H1 (cell line): ENCODE measurements around the gene TACC2. TPM values are rescaled to one million over a fixed set of nuclear protein-coding genes. Genes with fewer than 3 reads are reported as not detected.

Source experiments
- CTCF ChIA-PET: fragments of 300-600 bp; sonication (Branson Sonifier 250); formaldehyde crosslinking; loops from one replicate; lab custom pipeline; 2021; ENCODE audit not compliant: partially characterized antibody; lab: Charles Lee
- POLR2A ChIA-PET: fragments of 300-600 bp; sonication (Branson Sonifier 250); formaldehyde crosslinking; loops from one replicate; lab custom pipeline; 2021; ENCODE audit warnings: inconsistent platforms; ENCODE audit not compliant: partially characterized antibody; lab: Charles Lee
- DNase-seq, 2 experiments: peaks; one replicate each; pipeline versions ENCODE4 v3.0.0 to v3.0.0-alpha.2; 2010 to 2022; ENCODE audit warnings: low spot score in 2 of 2, low read depth in 1 of 2, mixed read lengths in 1 of 2
- FAIRE-seq: peaks from 2 replicates; lab custom pipeline; 2011; peaks lifted over from hg19 to GRCh38; lab: Jason Lieb, UNC
- H2AFZ ChIP-seq: 2 replicates; pipeline ENCODE4 v1.8.1; 2012; ENCODE audit warnings: low read length, inconsistent platforms
- H2AK5ac ChIP-seq: 2 replicates; pipeline ENCODE4 v1.6.1; 2013; ENCODE audit warnings: low read depth, low read length
- H2BK120ac ChIP-seq: replicated peaks from 2 replicates; pipeline ENCODE3; 2013; ENCODE audit warnings: low read depth, low read length, inconsistent platforms
- H2BK12ac ChIP-seq: 2 replicates; pipeline ENCODE4 v1.6.1; 2013; ENCODE audit warnings: low read depth, low read length
- H2BK15ac ChIP-seq: 2 replicates; pipeline ENCODE4 v1.6.1; 2013; ENCODE audit warnings: low read length
- H2BK20ac ChIP-seq: 2 replicates; pipeline ENCODE4 v1.6.1; 2013; ENCODE audit warnings: low read length
- H2BK5ac ChIP-seq: 2 replicates; pipeline ENCODE4 v1.6.1; 2013; ENCODE audit warnings: low read depth, low read length
- H3K14ac ChIP-seq: 2 replicates; pipeline ENCODE4 v1.6.1; 2013; ENCODE audit warnings: inconsistent platforms; ENCODE audit not compliant: insufficient read length
- H3K18ac ChIP-seq: 2 replicates; pipeline ENCODE4 v1.6.1; 2013; ENCODE audit warnings: low read length; ENCODE audit errors: extremely low read depth
- H3K23ac ChIP-seq: 2 replicates; pipeline ENCODE4 v1.6.1; 2013; ENCODE audit warnings: inconsistent platforms; ENCODE audit not compliant: insufficient read length
- H3K23me2 ChIP-seq: 2 replicates; pipeline ENCODE4 v1.6.1; 2013; ENCODE audit warnings: low read depth, low read length
- H3K27ac ChIP-seq: 2 replicates; pipeline ENCODE4 v1.6.1; 2011; ENCODE audit warnings: low read depth, low read length, inconsistent platforms
- H3K27me3 ChIP-seq, 4 experiments: replicated peaks in 1 of 4; 1 replicate in 1 of 4; 2 replicates in 3 of 4; pipeline versions ENCODE4 v1.6.1 to v1.8.1; 2011 to 2013; ENCODE audit warnings: low read length in 3 of 4, mild to moderate bottlenecking in 3 of 4, inconsistent platforms in 2 of 4, mixed read lengths in 2 of 4, moderate library complexity in 1 of 4; ENCODE audit not compliant: control insufficient read depth in 3 of 4, insufficient read depth in 3 of 4; ENCODE audit errors: extremely low read depth in 1 of 4
- H3K36me3 ChIP-seq, 4 experiments: 2 replicates each; pipeline versions ENCODE4 v1.6.1 to v1.8.1; 2011 to 2013; ENCODE audit warnings: mild to moderate bottlenecking in 4 of 4, low read length in 3 of 4, moderate library complexity in 2 of 4, control low read depth in 1 of 4, inconsistent platforms in 1 of 4; ENCODE audit not compliant: insufficient read depth in 4 of 4, control insufficient read depth in 2 of 4
- H3K4ac ChIP-seq: replicated peaks from 2 replicates; pipeline ENCODE3; 2013; ENCODE audit warnings: low read length, low read depth, mixed read lengths, inconsistent platforms; ENCODE audit not compliant: insufficient read length
- H3K4me1 ChIP-seq, 4 experiments: replicated peaks in 1 of 4; 1 replicate in 1 of 4; 2 replicates in 3 of 4; pipeline versions ENCODE4 v1.6.1 to v1.8.1; 2011 to 2013; ENCODE audit warnings: low read length in 3 of 4, inconsistent platforms in 2 of 4, mixed read lengths in 1 of 4; ENCODE audit not compliant: insufficient read depth in 4 of 4, control insufficient read depth in 3 of 4
- H3K4me2 ChIP-seq, 2 experiments: 2 replicates each; pipeline versions ENCODE4 v1.6.1 to v1.8.1; 2011 to 2013; ENCODE audit warnings: low read depth in 2 of 2, low read length in 2 of 2, control low read depth in 1 of 2, inconsistent platforms in 1 of 2, mild to moderate bottlenecking in 1 of 2; ENCODE audit not compliant: insufficient read depth in 1 of 2
- H3K4me3 ChIP-seq, 4 experiments: fragments of 200-600, 300-600 bp in 1 of 4; sonication (generic), shearing (Covaris generic), sonication (Bioruptor Twin) in 1 of 4; 2 replicates each; pipeline versions ENCODE4 v1.5.1 to v1.8.1; 2011 to 2016; ENCODE audit warnings: low read length in 4 of 4, low read depth in 3 of 4, control low read depth in 2 of 4, inconsistent platforms in 2 of 4, mild to moderate bottlenecking in 2 of 4, mixed read lengths in 1 of 4, moderate library complexity in 1 of 4; ENCODE audit not compliant: insufficient read depth in 2 of 4; ENCODE audit errors: extremely low read depth in 1 of 4
- H3K56ac ChIP-seq: replicated peaks from 2 replicates; pipeline ENCODE3; 2013; ENCODE audit warnings: low read depth, mild to moderate bottlenecking, mixed read lengths, low read length, inconsistent platforms; ENCODE audit not compliant: insufficient read length
- H3K79me1 ChIP-seq: 2 replicates; pipeline ENCODE4 v1.6.1; 2013; ENCODE audit warnings: low read depth, low read length, control low read depth
- H3K79me2 ChIP-seq, 2 experiments: 2 replicates each; pipeline versions ENCODE4 v1.6.1 to v1.8.1; 2012 to 2013; ENCODE audit warnings: low read length in 2 of 2, mild to moderate bottlenecking in 2 of 2, inconsistent platforms in 1 of 2; ENCODE audit not compliant: insufficient read depth in 2 of 2, control insufficient read depth in 1 of 2
- H3K9ac ChIP-seq, 4 experiments: replicated peaks in 1 of 4; 1 replicate in 1 of 4; 2 replicates in 3 of 4; pipeline versions ENCODE4 v1.6.1 to v1.8.1; 2011 to 2013; ENCODE audit warnings: low read depth in 3 of 4, low read length in 3 of 4, control low read depth in 2 of 4, mild to moderate bottlenecking in 2 of 4, moderate library complexity in 2 of 4, inconsistent platforms in 1 of 4; ENCODE audit errors: extremely low read depth in 1 of 4
- H3K9me3 ChIP-seq, 2 experiments: 2 replicates each; pipeline versions ENCODE4 v1.6.1 to v1.8.1; 2012 to 2013; ENCODE audit warnings: mild to moderate bottlenecking in 2 of 2, moderate library complexity in 2 of 2, control low read depth in 1 of 2, inconsistent platforms in 1 of 2, low read depth in 1 of 2, low read length in 1 of 2, mixed read lengths in 1 of 2; ENCODE audit not compliant: insufficient read depth in 2 of 2
- H4K20me1 ChIP-seq, 2 experiments: replicated peaks in 1 of 2; 2 replicates each; pipeline versions ENCODE3 to v1.8.1; 2011 to 2013; ENCODE audit warnings: inconsistent platforms in 2 of 2, low read length in 2 of 2, mild to moderate bottlenecking in 1 of 2; ENCODE audit not compliant: insufficient read depth in 2 of 2, control insufficient read depth in 1 of 2
- H4K5ac ChIP-seq: 2 replicates; pipeline ENCODE4 v1.6.1; 2013; ENCODE audit warnings: low read length, low read depth, mixed read lengths, inconsistent platforms; ENCODE audit not compliant: insufficient read length
- H4K8ac ChIP-seq: 2 replicates; pipeline ENCODE4 v1.8.0; 2013; ENCODE audit warnings: mild to moderate bottlenecking, moderate library complexity, low read length, inconsistent platforms; ENCODE audit not compliant: insufficient read depth; ENCODE audit errors: extremely low read depth
- H4K91ac ChIP-seq: replicated peaks from 2 replicates; pipeline ENCODE3; 2013; ENCODE audit warnings: low read length, mixed read lengths, inconsistent platforms; ENCODE audit not compliant: insufficient read length
- CEBPB ChIP-seq: IDR thresholded peaks from 2 replicates; pipeline ENCODE4 v1.6.1; 2012; ENCODE audit warnings: low read depth, low read length
- KDM5A ChIP-seq: fragments of 200-600 bp; IDR thresholded peaks from 2 replicates; pipeline ENCODE4 v1.7.1; 2012; ENCODE audit warnings: mild to moderate bottlenecking, low read length, inconsistent platforms, mixed read lengths
- WGBS, 2 experiments: shearing (Covaris generic) in 1 of 2; methylation state at CpG; one replicate each; pipeline versions ENCODE4 v1.1.6 to v1.1.7; 2013 to 2015; ENCODE audit warnings: low lambda C conversion rate in 2 of 2, mixed read lengths in 2 of 2, inconsistent platforms in 1 of 2, low coverage in 1 of 2, missing lambda C conversion rate in 1 of 2; ENCODE audit not compliant: insufficient replicate concordance in 2 of 2, insufficient coverage in 1 of 2, insufficient read length in 1 of 2; ENCODE audit errors: extremely low coverage in 1 of 2, missing lambda C conversion rate in 1 of 2; 5-methylcytosine and 5-hydroxymethylcytosine counted together
- polyA plus RNA-seq, 7 experiments: library from polyadenylated mRNA; depleted of rRNA in 3 of 7; stranded (reverse) in 5 of 7; unstranded in 2 of 7; fragments of >200 nt in 5 of 7; fragments of 200-250 nt in 2 of 7; gene quantifications; 1 replicate in 5 of 7; 2 replicates in 1 of 7; 4 replicates in 1 of 7; pipeline versions ENCODE4 v1.2.1 to v1.2.3, GENCODE V29; 2011 to 2013; ENCODE audit warnings: missing spikeins in 2 of 7, mixed read lengths in 2 of 7
- total RNA-seq: library from RNA; stranded (reverse); fragmentation: NEBNext Ultra II Directional; extraction: Animal tissue kit (Norgen Biotek cat#: 25700); gene quantifications from 2 replicates; pipeline ENCODE4 v1.2.1, GENCODE V29; 2021

The TACC2 gene
- total and polyA plus RNA-seq, 2 of the 8 experiments (the other 6 are each of a cell fraction or from before 2014, with no cell fraction given): 21.2 to 46.6 TPM

DNA sequence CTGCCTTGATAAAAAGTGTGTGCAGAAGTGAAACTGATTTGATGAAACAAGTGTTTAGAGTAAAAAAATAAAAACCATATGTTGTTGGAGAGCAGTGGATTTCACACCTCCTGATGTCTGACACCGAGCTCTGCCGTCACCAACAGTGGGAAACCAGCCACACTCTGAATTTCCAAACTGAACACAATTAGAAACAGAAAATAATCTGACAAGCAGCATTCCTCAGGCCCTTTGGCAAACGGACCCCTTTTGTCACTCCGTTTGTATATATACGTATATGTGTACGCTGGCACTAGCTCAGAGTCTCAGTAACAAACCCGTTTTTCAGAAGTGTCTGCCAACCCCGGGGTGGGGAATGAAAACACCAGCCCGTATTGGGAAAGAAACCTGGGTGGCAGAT is 32.4 kb downstream of the TACC2 start:
- Histone ChIP-seq H3K36me3 (no peaks in the 10 kb centered on the region), H3K27me3 (no peaks in the 10 kb centered on the region), H3K4ac (no peak overlapping the region), H3K79me2 (no peaks in the 10 kb centered on the region), H4K20me1 (no peaks in the 10 kb centered on the region), H3K27ac (no peak overlapping the region)
- POLR2A ChIA-PET: interaction anchor here (0.5 to 0.9 kb wide), 2 partner anchors 9 to 15 kb away, joined by 3 read pairs; no protein-coding TSS in a partner anchor
- TF ChIP-seq KDM5A: no peak
- no peak for TF ChIP-seq CEBPB
- TF ChIP-seq, all 59 proteins: peak for 0
- no peak for DNase-seq
- Histone ChIP-seq H4K5ac (no peak overlapping the region), H2BK120ac (no peak overlapping the region), H2BK15ac (no peak overlapping the region), H2BK12ac (no peak overlapping the region), H2AFZ (no peak overlapping the region), H3K14ac (no peak overlapping the region), H3K56ac (no peak overlapping the region), H3K9ac (no peak overlapping the region), H2BK20ac (no peak overlapping the region), H3K79me1 (no peaks in the 10 kb centered on the region), H3K4me2 (no peak overlapping the region), H3K18ac (no peak overlapping the region), H3K23ac (no peak overlapping the region), H3K9me3 (no peaks in the 10 kb centered on the region), H4K8ac (no peak overlapping the region), H3K4me3 (no peak overlapping the region), H2AK5ac (no peak overlapping the region), H3K23me2 (peaks cover 3% of the 10 kb centered on the region; the same call in 1 of the 2 replicates), H2BK5ac (no peak overlapping the region), H3K4me1 (peaks cover 0 to 8% (median 5%) of the 10 kb centered on the region in 4 experiments; a peak in 6 of 7 replicates), H4K91ac (no peak overlapping the region)
- FAIRE-seq: no peak
- CTCF ChIA-PET: interaction anchor here (1.5 kb wide), 1 partner anchor 30 kb away, joined by 3 read pairs; no protein-coding TSS in a partner anchor
- WGBS, 2 experiments: 89% methylated on average over 9 of the region's 9 CpGs; no CpG with 5 or more reads in 1 of the 2 experiments
